ENCODE measurements around the gene RAB40B. TPM values are rescaled to one million over a fixed set of nuclear protein-coding genes. Genes with fewer than 3 reads are reported as not detected.

Gene RAB40B
- polyA plus RNA-seq, 1 of the 3 experiments (the other 2 are of a cell fraction), result 20.7 TPM

GRCh38 chr17:82699551-82699950, 1.1 kb upstream of the RAB40B start:
- WGBS (ENCODE audit: low lambda C conversion rate), result 61% methylated on average over 13 of the region's 13 CpGs
- H3F3A ChIP-seq (replicated peaks; ENCODE audit: insufficient read depth), result no peaks in the 10 kb centered on the region
- H4K20me1 ChIP-seq (ENCODE audit: insufficient read depth), result no peaks in the 10 kb centered on the region
- H3K79me2 ChIP-seq (ENCODE audit: insufficient read depth), result no peaks in the 10 kb centered on the region
- no peak overlapping the region for H3K27ac ChIP-seq (ENCODE audit: low read depth in 2 of 2, low read length in 1 of 2)
- H3K4me2 ChIP-seq, result peak overlapping the region; percentile 82
- DNase-seq, result no peak
- POLR2A ChIA-PET, result no interaction called here
- no peak overlapping the region for H2AFZ ChIP-seq (ENCODE audit: low read depth)
- peaks cover 0 to 14% of the 10 kb centered on the region in 2 experiments; a peak in 1 of 4 replicates for H3K4me1 ChIP-seq (ENCODE audit: control insufficient read depth in 1 of 2, insufficient read depth in 2 of 2, low read depth in 1 of 2, low read length in 1 of 2)
- no peaks in the 10 kb centered on the region for H3K9me2 ChIP-seq
- no peak overlapping the region for H3K9ac ChIP-seq
- H3K4me3 ChIP-seq (ENCODE audit: low read depth in 2 of 2, low read length in 1 of 2), result peak overlapping the region; percentile 68 to 74
- H3K27me3 ChIP-seq (ENCODE audit: insufficient read depth), result no peaks in the 10 kb centered on the region
- CTCF ChIA-PET, result no interaction called here
- no peaks in the 10 kb centered on the region for H3K9me3 ChIP-seq
- TF ChIP-seq FOXJ3 (CRISPR knock-in tag; IDR thresholded peaks at IDR 0.05) (no peak), USF2 (IDR thresholded peaks at IDR 0.05; ENCODE audit: borderline replicate concordance, low read depth, low read length) (no peak), RXRA (IDR thresholded peaks at IDR 0.05; ENCODE audit: borderline replicate concordance, low read depth) (no peak)
- peaks cover 0 to 4% of the 10 kb centered on the region in 2 experiments for H3K36me3 ChIP-seq (replicated peaks in 1 of 2; ENCODE audit: control insufficient read depth in 1 of 2, insufficient read depth in 2 of 2, low read length in 1 of 2)

- no peak for TF ChIP-seq FOSL2 (IDR thresholded peaks at IDR 0.05; ENCODE audit: borderline replicate concordance, low read depth)
- TF ChIP-seq MXI1 (IDR thresholded peaks at IDR 0.05; ENCODE audit: low read depth, low read length), result peak; percentile 45; the same call in 1 of the 2 replicates
- peak; percentile 55 for TF ChIP-seq CHD2 (IDR thresholded peaks at IDR 0.05; ENCODE audit: low read length, partially characterized antibody)
- TF ChIP-seq EP300 (IDR thresholded peaks at IDR 0.05; ENCODE audit: borderline replicate concordance in 1 of 2, low read depth in 1 of 2, low read length in 1 of 2), result no peak
- peak; percentile 12; the same call in 1 of the 2 replicates for TF ChIP-seq ZBTB33 (IDR thresholded peaks at IDR 0.05; ENCODE audit: borderline replicate concordance, low read depth)
- TF ChIP-seq SIN3A (IDR thresholded peaks at IDR 0.05; ENCODE audit: borderline replicate concordance, low read depth, low read length), result peak; percentile 63; the same call in 1 of the 2 replicates
- no peak for TF ChIP-seq SMC3 (IDR thresholded peaks at IDR 0.05; ENCODE audit: low read depth, low read length)
- TF ChIP-seq YY1 (IDR thresholded peaks at IDR 0.05; ENCODE audit: low read depth), result no peak
- TF ChIP-seq RAD21 (IDR thresholded peaks at IDR 0.05; ENCODE audit: low read length), result no peak
- no peak for TF ChIP-seq MAX (IDR thresholded peaks at IDR 0.05; ENCODE audit: low read depth)
- no peak for TF ChIP-seq REST (IDR thresholded peaks at IDR 0.05; ENCODE audit: low read depth, low read length)
- WGBS (ENCODE audit: low lambda C conversion rate), result 22% methylated on average over 5 of the region's 45 CpGs
- CTCF ChIA-PET, result no interaction called here
- Histone ChIP-seq H3K9me3 (no peaks in the 10 kb centered on the region; the same call in 1 of the 2 replicates), H3F3A (replicated peaks; ENCODE audit: insufficient read depth) (no peaks in the 10 kb centered on the region), H3K4me1 (ENCODE audit: control insufficient read depth in 1 of 2, insufficient read depth in 2 of 2, low read depth in 1 of 2, low read length in 1 of 2) (peaks cover 0 to 14% of the 10 kb centered on the region in 2 experiments; a peak in 1 of 4 replicates), H3K4me2 (peak overlapping the region; percentile 82), H2AFZ (ENCODE audit: low read depth) (peak overlapping the region; percentile 82; the same call in 1 of the 2 replicates), H3K27ac (ENCODE audit: low read depth in 2 of 2, low read length in 1 of 2) (peak overlapping the region in 1 of 2 experiments; percentile 24; a peak in 1 of 4 replicates), H3K4me3 (ENCODE audit: low read depth in 2 of 2, low read length in 1 of 2) (peak overlapping the region; percentile 68 to 74), H3K9me2 (no peaks in the 10 kb centered on the region), H3K27me3 (ENCODE audit: insufficient read depth) (no peaks in the 10 kb centered on the region), H3K36me3 (replicated peaks in 1 of 2; ENCODE audit: control insufficient read depth in 1 of 2, insufficient read depth in 2 of 2, low read length in 1 of 2) (peaks cover 0 to 7% of the 10 kb centered on the region in 2 experiments), H3K9ac (peak overlapping the region; percentile 32; the same call in 1 of the 2 replicates), H4K20me1 (ENCODE audit: insufficient read depth) (no peaks in the 10 kb centered on the region), H3K79me2 (ENCODE audit: insufficient read depth) (0 out of 2 replicates have a peak, but pooled peaks cover 3% of the 10 kb centered on the region)
- POLR2A ChIA-PET, result interaction anchor here (0.7 to 1.0 kb wide), 2 partner anchors 11 to 13 kb away, joined by 3 read pairs; no protein-coding TSS in a partner anchor
- no peak for DNase-seq
These were observed 510 bp upstream of the RAB40B start for GRCh38 chr17:82698974-82699442.
